Measurements from ENCODE around the gene CYP2F1. TPM values are rescaled to one million over a fixed set of nuclear protein-coding genes. Genes with fewer than 3 reads are reported as not detected.
"Not testable (repeated sequence)": the region's sequence is repeated elsewhere in the genome, so short reads cannot be mapped to it uniquely, and the experiment has no call there.

Gene CYP2F1
- not detected for total RNA-seq

GRCh38 chr19:41114132-41114531 is at the start of gene CYP2F1:
Gene CYP2F1, plus strand, starts transcription at chr19:41114432. Its CDS starts 1,757 bp downstream, at chr19:41116189.
- DNase-seq (ENCODE audit: low spot score in 2 of 2) = no peak
- no peak for FAIRE-seq

GRCh38 chr19:41064974-41065569 is 49.2 kb upstream of the CYP2F1 start:
- FAIRE-seq (no peak), DNase-seq (ENCODE audit: low spot score in 2 of 2) (no peak)

GRCh38 chr19:41076286-41076685 is 37.9 kb upstream of the CYP2F1 start:
- DNase-seq (ENCODE audit: low spot score in 2 of 2) = no peak
- no peak for FAIRE-seq

- DNase-seq (ENCODE audit: low spot score in 2 of 2) (no peak), FAIRE-seq (no peak)
Observed at GRCh38 chr19:41083516-41083915, 30.7 kb upstream of the CYP2F1 start.

GRCh38 chr19:41085748-41086415 is 28.4 kb upstream of the CYP2F1 start:
- FAIRE-seq (no peak), DNase-seq (ENCODE audit: low spot score in 2 of 2) (no peak)

- no peak for FAIRE-seq
- DNase-seq (ENCODE audit: low spot score in 2 of 2) = no peak
Observed at GRCh38 chr19:41088151-41088550, 26.1 kb upstream of the CYP2F1 start, which contains the start of gene CYP2A13. Gene CYP2A13, plus strand, starts transcription at chr19:41088451. Its CDS starts 21 bp downstream, at chr19:41088472.

- DNase-seq (ENCODE audit: low spot score in 2 of 2) (no peak), FAIRE-seq (no peak)
Observed at GRCh38 chr19:41089959-41090358, 24.3 kb upstream of the CYP2F1 start.

GRCh38 chr19:41095703-41096102 is 18.5 kb upstream of the CYP2F1 start:
- no peak for FAIRE-seq

GRCh38 chr19:41096353-41096752 is 17.9 kb upstream of the CYP2F1 start:
- DNase-seq (ENCODE audit: low spot score in 2 of 2) (no peak), FAIRE-seq (no peak)

More at GRCh38 chr19:41095703-41096102, 18.5 kb upstream of the CYP2F1 start:
- DNase-seq (ENCODE audit: low spot score in 2 of 2) = no peak

GRCh38 chr19:41097302-41097701 is 16.9 kb upstream of the CYP2F1 start:
- no peak for DNase-seq (ENCODE audit: low spot score in 2 of 2)
- FAIRE-seq = no peak

GRCh38 chr19:41098762-41099161 is 15.5 kb upstream of the CYP2F1 start:
- no peak for DNase-seq (ENCODE audit: low spot score in 2 of 2)
- FAIRE-seq = no peak

- DNase-seq (ENCODE audit: low spot score in 2 of 2); FAIRE-seq: not testable (repeated sequence)
Observed at GRCh38 chr19:41102210-41102609, 12.0 kb upstream of the CYP2F1 start.

GRCh38 chr19:41106177-41106576 is 8.1 kb upstream of the CYP2F1 start:
- no peak for DNase-seq (ENCODE audit: low spot score in 2 of 2)
- no peak for FAIRE-seq

GRCh38 chr19:41111296-41111695 is 2.9 kb upstream of the CYP2F1 start:
- DNase-seq (ENCODE audit: low spot score in 2 of 2) (no peak), FAIRE-seq (no peak)

- FAIRE-seq = no peak
- no peak for DNase-seq (ENCODE audit: low spot score in 2 of 2)
Observed at GRCh38 chr19:41111750-41112295, 2.4 kb upstream of the CYP2F1 start.

- DNase-seq (ENCODE audit: low spot score in 2 of 2) (no peak), FAIRE-seq (no peak)
Observed at GRCh38 chr19:41112728-41113290, 1.4 kb upstream of the CYP2F1 start.

- FAIRE-seq (no peak), DNase-seq (ENCODE audit: low spot score in 2 of 2) (no peak)
Observed at GRCh38 chr19:41116261-41116660, 2.0 kb downstream of the CYP2F1 start.

GRCh38 chr19:41120929-41121911 is 7.0 kb downstream of the CYP2F1 start:
- FAIRE-seq; DNase-seq (ENCODE audit: low spot score in 2 of 2): not testable (repeated sequence)

GRCh38 chr19:41122846-41123245 is 8.6 kb downstream of the CYP2F1 start:
- FAIRE-seq = not testable (repeated sequence)

GRCh38 chr19:41123716-41124294 is 9.6 kb downstream of the CYP2F1 start:
- DNase-seq (ENCODE audit: low spot score in 2 of 2) (no peak), FAIRE-seq (no peak)

More at GRCh38 chr19:41122846-41123245, 8.6 kb downstream of the CYP2F1 start:
- not testable (repeated sequence) for DNase-seq (ENCODE audit: low spot score in 2 of 2)
